HEK293T (cell line): ENCODE measurements around the gene PACRG.

Experiments used
- SP1 ChIP-seq: fragments of 450-650 bp; IDR thresholded peaks from 2 replicates; pipeline ENCODE4 v1.6.1; 2017
- TARDBP ChIP-seq: fragments of 450-650 bp; IDR thresholded peaks from 2 replicates; pipeline ENCODE4 v1.6.1; 2016

- no peak for TF ChIP-seq TARDBP
- TF ChIP-seq SP1, result no peak
Measured at GRCh38 chr6:163343609-163344008, 615.8 kb downstream of the PACRG start.
